Stromal cell of bone marrow (primary cell): Measurements from ENCODE around the gene NSMCE1.

Experiments
- DNase-seq: peaks from one replicate; pipeline ENCODE4 v3.0.0-alpha.2; 2012; ENCODE audit warnings: low read depth

The NSMCE1 gene

GRCh38 chr16:27268376-27269299, at the start of gene NSMCE1:
TSS of gene NSMCE1 (minus strand) at chr16:27268772. CDS start at chr16:27257570, 11,202 bp downstream.
- peak; percentile 93 for DNase-seq

- no peak for DNase-seq
Measured at GRCh38 chr16:27317738-27318391, 49.3 kb upstream of the NSMCE1 start.

GRCh38 chr16:27317320-27317719, 48.7 kb upstream of the NSMCE1 start:
- DNase-seq, result no peak

GRCh38 chr16:27316038-27316680, 47.6 kb upstream of the NSMCE1 start:
- DNase-seq, result no peak

GRCh38 chr16:27315333-27316037, 46.9 kb upstream of the NSMCE1 start:
- DNase-seq, result no peak

GRCh38 chr16:27314986-27315332, 46.4 kb upstream of the NSMCE1 start:
- DNase-seq, result no peak

- peak; percentile 88 for DNase-seq
Measured at GRCh38 chr16:27314161-27314723, 45.7 kb upstream of the NSMCE1 start.

GRCh38 chr16:27313422-27314160, 45.0 kb upstream of the NSMCE1 start, which contains the start of gene IL4R:
TSS of gene IL4R (plus strand) at chr16:27313974. CDS start at chr16:27340204, 26,230 bp downstream.
- peak; percentile 73 for DNase-seq

GRCh38 chr16:27312580-27313421, 44.2 kb upstream of the NSMCE1 start:
- DNase-seq, result no peak

- DNase-seq, result no peak
Measured at GRCh38 chr16:27311897-27312303, 43.3 kb upstream of the NSMCE1 start.

- DNase-seq, result no peak
Measured at GRCh38 chr16:27311448-27311830, 42.9 kb upstream of the NSMCE1 start.

- no peak for DNase-seq
Measured at GRCh38 chr16:27310576-27311447, 42.2 kb upstream of the NSMCE1 start.

- no peak for DNase-seq
Measured at GRCh38 chr16:27308792-27309191, 40.2 kb upstream of the NSMCE1 start.

- DNase-seq, result no peak
Measured at GRCh38 chr16:27305839-27306442, 37.4 kb upstream of the NSMCE1 start.

GRCh38 chr16:27304881-27305745, 36.5 kb upstream of the NSMCE1 start:
- no peak for DNase-seq

GRCh38 chr16:27304102-27304501, 35.5 kb upstream of the NSMCE1 start:
- no peak for DNase-seq

GRCh38 chr16:27303256-27304100, 34.9 kb upstream of the NSMCE1 start:
- no peak for DNase-seq
